CD1c-positive myeloid dendritic cell (primary cell): ENCODE measurements around the gene ETF1.

ENCODE experiments used
- DNase-seq: peaks from one replicate; pipeline ENCODE4 v3.0.0-alpha.2; 2016; ENCODE audit errors: extremely low spot score

ETF1 gene

DNA sequence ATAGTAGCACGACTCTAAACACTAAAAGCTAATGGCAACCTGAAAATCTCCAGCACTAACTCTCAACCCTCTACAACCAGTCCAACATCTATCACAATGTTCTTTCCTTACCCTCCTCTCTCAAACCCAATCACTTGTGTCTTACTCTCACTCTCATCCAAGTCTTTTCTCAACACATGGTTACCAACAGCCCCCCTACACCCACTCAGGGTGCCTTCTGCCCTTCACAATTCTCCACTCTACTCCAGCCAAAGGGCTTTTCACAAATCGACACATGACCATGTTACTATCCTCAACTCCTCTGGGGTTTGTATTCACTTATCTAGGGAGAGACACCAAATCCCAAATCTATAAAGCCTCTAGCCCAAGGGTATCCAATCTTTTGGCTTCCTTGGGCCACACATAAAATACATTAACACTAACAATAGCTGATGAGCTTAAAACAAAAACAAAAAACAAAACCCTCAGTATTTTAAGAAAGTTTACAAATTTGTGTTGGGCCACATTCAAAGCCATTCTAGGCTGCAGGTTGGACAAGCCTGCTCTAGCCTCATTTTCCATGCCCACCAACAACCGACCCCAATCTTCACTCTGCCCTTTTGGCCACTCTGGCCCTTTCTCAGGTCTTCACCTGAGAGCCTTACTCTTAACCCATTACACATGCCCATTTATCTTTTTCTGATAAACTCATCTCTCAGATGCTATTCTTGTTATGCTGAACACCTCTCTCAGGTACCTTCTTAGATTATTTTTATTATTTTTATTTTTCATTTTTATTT, 20.5 kb upstream of the ETF1 start:
- DNase-seq, result no peak

DNA sequence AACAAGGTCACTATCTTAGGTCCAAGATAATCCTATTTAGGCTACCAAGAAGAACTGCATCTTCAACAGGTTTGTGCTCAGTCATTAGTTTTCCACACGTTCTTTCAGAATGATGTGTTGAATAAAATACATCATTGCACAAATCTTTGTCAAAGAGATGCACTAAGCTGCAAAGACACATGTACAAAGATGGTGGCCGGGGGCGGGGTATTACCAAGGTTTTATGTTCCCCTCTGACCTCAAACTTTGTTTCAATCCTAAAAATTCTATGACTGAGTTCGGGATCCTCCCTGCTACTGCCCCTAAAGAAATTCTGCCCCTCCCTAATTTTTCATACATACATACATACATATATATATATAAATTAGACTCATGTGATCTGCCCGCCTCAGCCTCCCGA, 17.9 kb upstream of the ETF1 start:
- no peak for DNase-seq

DNA sequence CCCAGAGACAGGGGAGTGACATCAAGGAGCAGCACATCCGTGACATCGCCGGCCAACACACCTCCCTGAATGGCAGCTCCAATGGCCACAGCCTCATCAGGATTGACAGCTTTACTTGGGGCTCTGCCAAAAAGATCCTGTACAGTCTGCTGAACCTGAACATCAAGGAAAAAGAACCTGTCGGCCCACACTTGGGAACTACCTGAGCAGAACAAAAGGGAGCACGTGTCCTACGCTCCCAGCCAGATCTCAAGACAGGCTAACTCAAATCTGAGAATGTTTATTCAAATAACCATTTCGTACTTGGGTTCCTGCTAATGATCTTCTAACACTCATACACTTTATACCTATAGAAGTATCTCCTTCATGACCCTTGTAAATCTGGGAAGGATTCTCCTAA, 16.9 kb upstream of the ETF1 start:
- no peak for DNase-seq

DNA sequence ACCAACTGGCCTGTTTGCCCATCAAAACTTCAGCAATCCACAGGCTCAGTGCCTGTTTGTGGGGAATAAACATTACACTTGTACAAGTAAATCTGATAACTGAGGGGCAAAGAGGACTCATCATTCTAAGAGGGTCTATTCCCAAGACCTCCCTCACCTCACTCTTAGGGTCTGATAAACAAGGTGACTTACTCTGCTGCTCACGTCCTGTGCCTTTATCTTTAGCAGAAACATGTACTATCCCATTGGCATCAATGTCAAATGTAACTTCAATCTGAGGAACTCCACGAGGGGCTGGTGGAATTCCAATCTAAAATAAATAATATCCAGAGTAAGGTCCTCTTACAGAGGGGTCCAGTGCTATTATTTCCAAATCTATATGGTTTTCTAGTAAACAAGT, 14.6 kb upstream of the ETF1 start:
- DNase-seq, result no peak

DNA sequence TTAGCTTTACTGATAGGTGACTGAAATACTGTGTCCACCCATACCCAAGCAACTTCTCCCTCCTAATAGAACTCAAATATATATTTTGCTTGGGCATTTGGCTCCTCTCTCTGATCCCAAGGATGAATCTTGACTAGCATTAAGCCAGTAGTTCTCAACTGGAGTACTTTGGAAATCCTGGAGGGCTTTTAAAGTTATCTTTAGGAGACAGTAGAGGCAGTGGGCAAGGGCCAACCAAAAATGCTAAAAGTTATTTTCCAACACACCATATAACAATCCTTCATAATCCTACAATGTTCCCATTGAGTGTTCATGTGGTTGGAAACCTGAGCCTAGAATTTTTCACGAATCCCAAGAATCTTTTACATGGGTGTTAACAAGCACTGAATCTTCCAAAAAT, 11.1 kb upstream of the ETF1 start:
- no peak for DNase-seq

DNA sequence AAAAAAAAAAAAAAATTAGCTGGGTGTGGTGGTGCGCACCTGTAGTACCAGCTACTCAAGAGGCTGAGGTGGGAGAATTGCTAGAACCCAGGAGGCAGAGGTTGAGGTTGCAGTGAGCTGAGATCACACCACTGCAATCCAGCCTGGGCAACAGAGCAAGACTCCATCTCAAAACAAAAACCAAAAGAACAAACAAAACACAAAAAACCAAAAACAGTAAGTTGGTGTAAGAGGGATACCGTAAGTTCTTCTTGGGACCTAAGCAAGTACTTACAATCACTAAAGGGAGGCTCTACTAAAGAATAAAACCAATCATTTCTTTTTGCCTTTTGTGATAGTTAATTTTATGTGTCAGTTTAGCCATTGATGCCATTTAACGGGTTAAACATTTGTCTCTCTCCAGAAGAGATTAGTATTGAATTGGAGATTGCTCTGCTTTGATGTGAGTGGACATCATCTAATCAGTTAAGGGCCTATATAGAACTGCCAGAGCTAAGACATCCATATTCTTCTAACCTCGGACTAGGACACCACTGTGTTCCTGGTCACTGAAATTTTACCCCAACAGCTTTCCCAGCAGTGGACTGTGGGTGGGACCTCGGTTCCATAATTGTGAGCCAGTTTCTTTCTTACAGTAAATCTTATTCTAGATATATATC, 10.5 kb upstream of the ETF1 start:
- DNase-seq, result no peak

DNA sequence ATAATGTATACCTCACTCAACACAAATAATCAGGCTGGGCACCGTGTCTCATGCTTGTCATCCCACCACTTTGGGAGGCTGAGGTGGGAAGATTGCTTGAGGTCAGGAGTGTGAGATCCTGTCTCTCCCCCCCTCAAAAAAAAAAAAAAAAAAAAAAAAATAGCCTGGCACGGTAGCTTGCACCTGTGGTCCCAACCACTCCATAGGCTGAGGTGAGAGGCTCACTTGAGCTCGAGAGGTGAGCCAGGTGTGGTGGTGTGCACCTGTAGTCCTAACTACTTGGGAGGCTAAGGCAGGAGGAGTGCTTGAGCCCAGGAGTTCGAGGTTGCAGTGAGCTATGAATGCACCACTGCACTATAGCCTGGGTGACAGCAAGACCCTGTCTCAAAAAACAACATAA, 9.6 kb upstream of the ETF1 start:
- no peak for DNase-seq

DNA sequence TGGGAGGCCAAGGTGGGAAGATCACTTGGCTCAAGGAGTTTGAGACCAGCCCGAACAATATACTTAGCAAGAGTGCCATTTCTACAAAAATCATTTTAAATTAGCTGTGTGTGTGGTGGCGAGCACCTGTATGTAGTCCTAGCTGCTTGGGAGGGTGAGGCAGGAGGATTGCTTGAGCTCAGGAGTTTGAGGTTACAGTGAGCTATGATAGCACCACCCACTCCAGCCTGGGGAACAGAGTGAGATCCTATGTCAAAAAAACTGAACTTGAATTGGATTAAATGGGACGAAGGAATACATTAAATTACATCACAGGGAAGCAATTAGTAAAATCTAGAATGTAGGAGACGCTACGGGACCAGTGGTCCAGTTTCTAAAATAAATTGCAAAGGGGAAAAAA, 6.4 kb upstream of the ETF1 start:
- no peak for DNase-seq

DNA sequence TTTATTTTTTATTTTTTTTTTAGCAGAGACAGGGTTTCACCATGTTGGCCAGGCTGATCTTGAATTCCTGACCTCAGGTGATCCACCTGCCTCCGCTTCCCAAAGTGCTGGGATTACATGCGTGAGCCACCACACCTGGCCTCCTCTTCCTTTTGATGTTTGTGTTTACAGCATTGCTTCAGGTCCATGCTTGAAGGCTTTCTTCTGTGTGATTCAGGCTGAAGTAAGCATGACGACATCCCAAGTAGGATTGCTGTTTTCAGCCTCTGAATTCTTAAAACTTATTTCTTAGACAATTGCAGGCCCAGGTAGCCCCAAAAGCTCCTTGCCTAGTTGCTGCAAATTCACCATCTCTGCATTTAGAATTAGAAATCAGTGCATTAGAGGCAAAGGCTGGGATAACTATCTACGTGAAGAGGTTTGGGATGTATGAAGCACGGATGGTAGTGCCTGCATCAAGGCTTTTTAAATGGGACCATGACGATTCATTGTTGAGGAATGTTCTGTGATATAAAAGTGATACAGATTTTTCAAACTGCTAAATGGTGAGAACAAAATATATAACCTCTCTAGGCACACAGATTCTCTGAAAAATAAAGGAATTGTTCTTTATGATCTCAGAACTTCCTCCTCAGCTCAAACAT, 3.0 kb upstream of the ETF1 start:
- DNase-seq, result no peak

DNA sequence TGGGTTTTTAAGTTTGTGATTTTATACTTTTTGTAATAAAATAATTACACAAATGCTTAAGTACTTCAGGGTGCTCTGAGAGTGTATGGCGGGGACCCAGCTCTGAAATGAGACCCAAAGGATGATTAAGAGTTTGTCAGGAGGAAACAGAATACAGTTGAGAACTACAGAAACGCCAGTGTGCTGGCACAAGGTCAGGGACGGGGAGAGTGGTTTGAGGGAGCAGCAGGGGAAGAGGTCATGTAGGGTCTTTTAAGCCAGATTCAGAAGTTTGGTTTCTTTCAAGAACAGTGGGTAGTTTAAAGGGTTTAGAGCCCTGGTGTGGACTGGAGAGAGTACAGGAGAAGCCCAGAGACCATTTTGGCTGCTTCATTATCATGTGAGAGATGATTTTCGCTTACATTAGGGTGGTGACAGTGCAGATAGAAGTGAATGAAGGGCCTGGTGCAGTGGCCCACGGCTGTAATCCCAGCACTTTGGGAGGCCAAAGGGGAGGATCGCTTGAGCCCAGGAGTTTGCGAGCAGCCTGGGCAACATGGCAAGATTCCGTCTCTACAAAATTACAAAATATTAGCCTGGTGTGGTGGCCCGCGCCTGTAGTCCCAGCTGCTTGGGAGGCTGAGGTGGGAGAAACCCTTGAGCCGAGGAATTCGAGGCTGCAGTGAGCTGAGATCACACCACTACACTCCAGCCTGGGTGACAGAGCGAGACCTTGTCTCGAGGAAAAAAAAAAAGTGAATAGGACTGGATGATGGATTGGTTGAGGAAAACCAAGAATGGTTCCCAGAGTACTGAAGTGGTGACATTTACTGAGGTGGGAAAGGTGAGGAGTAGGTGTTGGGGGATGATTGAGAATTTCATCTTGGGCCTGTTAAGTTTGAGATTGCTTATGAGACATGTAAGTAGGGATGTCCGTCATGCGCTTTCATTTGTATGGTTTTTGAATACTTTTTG, 1.4 kb upstream of the ETF1 start:
- DNase-seq, result peak; percentile 33

DNA sequence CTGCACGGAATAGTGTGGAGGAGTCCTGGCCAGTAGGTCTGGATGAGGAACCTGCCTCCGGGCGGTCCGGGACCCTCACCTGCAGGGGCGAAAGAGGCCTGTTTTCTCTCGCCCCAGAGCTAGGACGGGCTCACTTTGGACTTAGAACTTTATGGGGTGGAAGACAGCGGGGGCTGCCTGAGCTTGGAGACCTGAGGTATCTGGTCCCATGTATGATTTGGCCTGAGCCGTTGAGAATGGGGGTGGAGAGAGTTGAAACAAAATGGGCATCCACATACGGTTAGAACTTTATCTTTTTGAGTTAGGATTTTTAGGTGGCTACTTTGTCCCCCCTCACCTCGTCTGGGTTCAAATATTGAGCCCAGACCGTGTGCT, 681 bp upstream of the ETF1 start:
- no peak for DNase-seq

DNA sequence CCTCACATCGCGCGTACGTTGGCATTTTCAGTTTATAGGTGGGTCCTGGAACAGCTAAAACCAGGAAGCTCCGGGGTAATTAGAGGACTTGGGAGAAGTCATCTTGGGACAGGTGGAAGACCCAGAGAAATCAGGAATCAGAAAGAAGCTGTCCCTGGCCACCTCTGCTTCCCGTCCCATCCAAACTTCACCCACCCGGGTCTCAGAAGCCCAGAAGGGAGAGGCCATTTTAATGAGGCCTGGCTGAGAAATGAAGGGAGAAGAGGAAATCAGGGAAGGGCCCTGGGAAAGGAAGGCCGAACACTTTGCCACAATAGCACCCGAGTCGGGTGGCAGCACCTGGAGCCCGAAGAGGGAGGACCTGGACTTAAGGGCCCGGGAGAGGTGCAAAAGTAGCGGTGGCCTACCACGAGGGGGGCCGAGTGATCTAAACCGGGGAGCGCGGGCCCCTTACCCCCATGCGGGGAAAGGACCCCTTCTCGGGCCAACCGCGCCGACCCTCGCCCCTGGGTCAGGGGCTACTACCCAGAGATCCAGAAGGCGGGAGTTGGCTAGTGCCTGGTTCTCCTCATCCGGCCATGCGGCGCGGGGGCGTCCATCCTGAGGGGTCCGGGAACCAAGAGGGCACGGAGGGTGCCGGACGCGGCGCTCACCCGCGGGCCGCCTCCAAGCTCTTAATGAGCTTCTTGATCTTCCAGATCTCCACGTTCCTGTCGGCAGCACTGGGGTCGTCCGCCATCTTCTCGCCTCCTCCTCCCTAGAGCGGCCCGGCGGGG, 668 bp downstream of the ETF1 start:
- peak; percentile 17 for DNase-seq

DNA sequence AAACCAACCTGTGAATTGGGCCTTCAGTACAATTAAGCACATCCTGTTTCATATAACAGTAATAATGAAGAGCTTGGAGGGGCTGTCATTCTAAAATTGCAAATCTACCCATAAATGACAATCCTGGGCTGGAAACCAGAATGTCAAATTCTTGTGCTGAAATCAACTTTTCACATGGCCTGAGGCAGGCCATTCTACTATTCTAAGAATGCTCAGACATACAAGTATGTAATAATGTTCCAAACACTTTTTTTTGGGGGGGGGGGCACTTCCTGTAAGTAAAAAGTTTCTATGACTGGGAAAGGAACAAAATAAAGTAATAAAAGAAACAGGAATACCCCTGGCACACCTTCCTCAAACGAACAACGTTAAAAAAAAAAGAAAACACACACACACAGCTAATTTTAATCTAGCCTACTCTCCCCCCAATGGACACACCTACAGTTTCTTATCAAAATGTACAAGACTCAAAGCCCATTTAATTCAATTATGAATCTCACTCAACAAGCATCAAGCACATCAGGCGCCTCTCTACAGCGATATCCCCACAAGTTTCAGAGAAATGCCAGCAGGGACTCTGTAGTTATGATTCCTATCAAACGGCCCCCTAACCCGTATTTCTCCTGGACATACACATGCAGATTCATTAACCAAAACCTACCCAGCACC, 1.4 kb downstream of the ETF1 start:
- DNase-seq, result peak; percentile 25

DNA sequence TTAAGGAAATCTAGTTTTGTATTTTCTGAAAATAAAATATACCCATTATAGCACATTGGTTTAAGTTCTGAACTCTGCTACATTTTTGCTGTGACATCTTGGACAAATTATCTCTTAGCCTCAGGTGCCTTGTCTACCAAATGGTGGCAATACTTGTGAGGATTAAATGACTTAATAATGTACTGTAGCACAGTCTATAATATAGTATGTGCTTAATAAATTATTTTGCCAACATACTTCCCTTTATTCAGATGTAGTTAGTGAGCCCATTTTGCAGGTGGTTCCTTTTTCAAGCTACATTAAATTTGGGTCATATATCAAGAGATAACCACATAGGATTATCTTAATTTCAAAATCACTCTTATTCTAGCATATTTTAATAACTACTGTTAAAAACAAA, 3.2 kb downstream of the ETF1 start:
- peak; percentile 17 for DNase-seq

DNA sequence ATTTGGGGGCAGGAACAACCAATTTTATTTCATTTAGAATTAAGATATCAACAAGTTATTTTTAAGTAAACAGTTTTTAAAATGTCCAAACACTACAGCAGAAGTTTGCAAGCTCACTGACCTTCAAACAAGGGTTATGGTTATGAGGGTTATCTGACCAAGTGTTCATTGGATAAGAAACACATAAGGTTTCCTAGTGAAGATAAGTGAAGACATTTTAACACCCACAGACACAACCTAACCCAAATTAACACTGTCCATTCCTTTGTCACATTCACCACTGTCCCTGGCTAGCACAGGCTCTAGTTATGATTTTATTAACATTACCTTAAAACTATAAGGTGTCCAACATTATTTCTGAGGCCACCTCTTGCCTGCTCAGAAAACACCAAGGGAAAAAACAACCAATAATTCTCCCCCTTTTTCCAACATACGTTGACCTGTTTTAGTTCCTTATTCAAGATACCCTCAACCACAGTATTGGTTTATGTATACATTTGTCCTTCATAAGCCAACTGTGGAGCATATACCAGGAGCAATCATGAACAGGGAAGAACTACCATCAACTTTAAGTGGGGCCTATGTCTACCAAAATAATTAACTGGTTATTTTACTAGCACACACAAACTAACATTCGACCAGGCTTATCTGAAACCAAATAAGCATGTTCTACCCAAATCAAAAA, 4.0 kb downstream of the ETF1 start:
- DNase-seq, result no peak

DNA sequence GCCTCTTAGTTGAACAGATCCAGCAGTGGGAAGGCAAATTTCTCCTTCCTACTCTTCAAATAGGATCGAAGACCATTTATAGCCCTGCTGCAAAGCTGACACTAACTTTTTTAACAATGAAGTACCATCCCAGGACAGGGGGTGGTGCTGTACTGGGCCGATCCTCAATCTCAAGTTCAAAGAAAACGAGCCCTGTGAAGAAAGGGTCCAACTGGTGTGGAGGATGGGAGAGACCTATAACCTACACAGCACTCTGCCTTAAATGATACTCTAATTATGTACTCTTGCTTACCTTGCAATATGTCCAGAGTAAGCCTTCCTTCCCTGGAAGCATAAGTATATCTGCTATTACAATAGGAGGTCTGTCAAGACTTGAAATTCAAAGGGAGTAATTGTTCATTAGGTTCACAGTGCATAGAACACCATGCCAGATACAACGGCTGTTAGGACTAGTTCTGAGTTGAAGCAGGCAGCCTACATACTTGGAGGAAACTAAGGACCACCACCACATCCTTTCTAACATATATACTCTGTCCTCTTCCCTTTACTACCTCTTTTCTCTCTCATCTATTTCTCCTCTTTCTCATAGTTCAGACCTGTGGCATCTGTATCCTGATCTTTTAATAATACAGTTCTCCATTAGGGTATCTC, 6.2 kb downstream of the ETF1 start:
- no peak for DNase-seq

DNA sequence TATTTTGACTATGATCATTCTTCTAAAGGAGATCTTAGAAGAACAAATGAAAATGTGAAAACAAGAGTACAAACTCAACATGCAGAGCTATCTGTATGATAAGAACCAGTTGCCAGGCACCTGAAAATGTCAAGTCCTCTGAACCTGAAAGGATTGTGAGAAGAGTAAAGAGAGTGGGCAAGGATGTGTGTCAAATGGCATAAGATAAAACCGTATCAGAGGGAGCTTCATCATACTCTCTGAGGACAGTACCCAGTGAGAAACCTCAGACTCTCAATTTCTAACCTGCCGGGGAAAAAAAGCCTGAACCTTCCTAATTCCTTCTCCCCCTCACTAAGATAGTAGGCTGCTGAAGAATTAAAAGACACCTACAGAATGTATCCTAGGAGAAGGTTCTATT, 6.8 kb downstream of the ETF1 start:
- no peak for DNase-seq

DNA sequence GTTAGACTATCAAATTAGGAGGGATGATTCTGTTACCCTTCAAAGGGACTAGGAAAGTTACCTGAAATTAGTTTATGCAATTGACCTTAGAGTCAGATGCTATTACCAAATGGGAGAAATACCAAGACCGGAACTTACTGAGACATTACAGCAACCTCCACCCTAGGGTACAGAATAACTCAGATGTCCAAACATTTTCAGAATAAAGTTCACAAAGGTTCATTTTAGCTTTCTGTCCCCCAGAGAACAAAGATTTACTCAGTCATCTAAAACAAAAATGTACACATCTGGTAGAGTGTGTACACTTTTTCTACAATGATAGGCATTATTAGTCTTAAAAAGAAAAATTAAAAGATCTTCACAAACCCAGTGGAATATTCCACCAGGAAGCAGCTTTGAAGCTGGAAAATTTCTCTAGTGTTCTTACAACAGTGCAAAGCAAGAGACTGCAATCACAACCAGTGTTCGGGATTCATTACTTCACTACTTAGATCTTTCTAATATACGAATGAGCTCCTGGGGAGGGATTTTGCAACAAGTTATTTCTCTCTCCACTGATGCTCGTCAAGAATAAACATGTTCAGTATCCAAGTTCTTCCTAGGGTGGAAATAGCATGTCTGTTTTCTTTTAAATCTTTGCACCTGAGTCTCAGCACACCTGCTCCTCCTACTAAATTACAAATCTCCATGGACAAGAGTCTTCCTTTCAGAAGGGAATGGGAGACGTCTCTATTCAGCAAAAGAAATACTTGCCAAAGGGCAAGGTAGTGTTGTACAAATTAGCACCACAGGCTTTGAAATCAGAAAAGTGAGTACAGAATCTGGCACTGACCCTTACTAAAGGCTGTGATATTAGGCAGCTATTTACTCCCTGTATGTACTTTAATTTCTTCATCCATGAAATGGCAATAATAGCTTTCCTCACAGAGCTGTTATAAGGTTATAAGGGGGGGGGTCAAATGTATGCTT, 8.8 kb downstream of the ETF1 start:
- no peak for DNase-seq
